Left forelimb (tissue), 1 donor: Measurements from ENCODE around the gene ECSIT.
A peak's percentile ranks its signal among the peaks of the same experiment; 100 is the strongest.

Experiments
- DNase-seq: peaks from one replicate; pipeline ENCODE4 v3.0.0-alpha.2; 2018; ENCODE audit warnings: low spot score

ECSIT gene

GRCh38 chr19:11549386-11549953 lies 20.5 kb upstream of the ECSIT start:
- DNase-seq = no peak

- no peak for DNase-seq
These were observed 19.2 kb upstream of the ECSIT start for GRCh38 chr19:11547929-11548700.

- no peak for DNase-seq
These were observed 12.3 kb upstream of the ECSIT start for GRCh38 chr19:11541238-11541637.

GRCh38 chr19:11540645-11541044 lies 11.7 kb upstream of the ECSIT start:
- DNase-seq = no peak

GRCh38 chr19:11539495-11540365 lies 10.8 kb upstream of the ECSIT start:
- DNase-seq = no peak

- DNase-seq = peak; percentile 78
These were observed 9.5 kb upstream of the ECSIT start, which contains the start of gene CNN1 for GRCh38 chr19:11538232-11539036. CNN1 (plus strand) TSS chr19:11538851; CDS start chr19:11538928, 77 bp downstream.

- peak; percentile 88 for DNase-seq
These were observed 7.1 kb upstream of the ECSIT start for GRCh38 chr19:11535792-11536595.

GRCh38 chr19:11534948-11535347 lies 6.0 kb upstream of the ECSIT start:
- DNase-seq = no peak

GRCh38 chr19:11534538-11534937 lies 5.6 kb upstream of the ECSIT start:
- no peak for DNase-seq

- no peak for DNase-seq
These were observed 1.5 kb upstream of the ECSIT start for GRCh38 chr19:11530432-11530831.

GRCh38 chr19:11519138-11519537 lies 9.8 kb downstream of the ECSIT start:
- DNase-seq = no peak

- no peak for DNase-seq
These were observed 15.0 kb downstream of the ECSIT start for GRCh38 chr19:11513946-11514345.

GRCh38 chr19:11510444-11510843 lies 18.5 kb downstream of the ECSIT start:
- no peak for DNase-seq

GRCh38 chr19:11507370-11508078 lies 21.4 kb downstream of the ECSIT start:
- DNase-seq = no peak

- DNase-seq = no peak
These were observed 22.0 kb downstream of the ECSIT start for GRCh38 chr19:11506967-11507366.

- DNase-seq = no peak
These were observed 22.8 kb downstream of the ECSIT start for GRCh38 chr19:11506101-11506555.

GRCh38 chr19:11505504-11506100 lies 23.3 kb downstream of the ECSIT start, which contains the start of gene ZNF653:
ZNF653 (minus strand) TSS chr19:11505839; CDS start chr19:11505786, 53 bp downstream.
- peak; percentile 97 for DNase-seq

- peak; percentile 97 for DNase-seq
These were observed 23.9 kb downstream of the ECSIT start for GRCh38 chr19:11505032-11505503.

- DNase-seq = no peak
These were observed 24.4 kb downstream of the ECSIT start for GRCh38 chr19:11504502-11505031.
